ENCODE data around the gene DENND1B. TPM values are rescaled to one million over a fixed set of nuclear protein-coding genes. Genes with fewer than 3 reads are reported as not detected.

The DENND1B gene
- total RNA-seq, 1 donor from 2014 or later: 26.9 TPM

GRCh38 chr1:197632651-197633050 lies 142.6 kb downstream of the DENND1B start:
- no peak for TF ChIP-seq CTCF (IDR thresholded peaks at IDR 0.05; ENCODE audit: borderline replicate concordance)
- peaks cover 21% of the 10 kb centered on the region for H3K36me3 ChIP-seq
- intact Hi-C loops (cut with micrococcal nuclease): no loop called here
- no peaks in the 10 kb centered on the region for H3K27me3 ChIP-seq (ENCODE audit: low read depth)
- peaks cover under 1% of the 10 kb centered on the region for H3K4me1 ChIP-seq
- no peak for DNase-seq
- H3K27ac ChIP-seq (replicated peaks): no peak overlapping the region
- peaks cover 15% of the 10 kb centered on the region for H3K9me3 ChIP-seq (replicated peaks)
- no peak overlapping the region for H3K4me3 ChIP-seq

GRCh38 chr1:197632005-197632404 lies 143.3 kb downstream of the DENND1B start:
- H3K36me3 ChIP-seq: peaks cover 21% of the 10 kb centered on the region
- TF ChIP-seq CTCF (IDR thresholded peaks at IDR 0.05; ENCODE audit: borderline replicate concordance): no peak
- no peak for DNase-seq
- H3K27ac ChIP-seq (replicated peaks): no peak overlapping the region
- no peak overlapping the region for H3K4me3 ChIP-seq
- intact Hi-C loops (cut with micrococcal nuclease): no loop called here
- no peaks in the 10 kb centered on the region for H3K27me3 ChIP-seq (ENCODE audit: low read depth)
- peaks cover 15% of the 10 kb centered on the region for H3K9me3 ChIP-seq (replicated peaks)
- H3K4me1 ChIP-seq: no peaks in the 10 kb centered on the region

GRCh38 chr1:197622371-197622770 lies 152.9 kb downstream of the DENND1B start:
- H3K27me3 ChIP-seq (ENCODE audit: low read depth): no peaks in the 10 kb centered on the region
- intact Hi-C loops (cut with micrococcal nuclease): no loop called here
- peaks cover 5% of the 10 kb centered on the region for H3K36me3 ChIP-seq
- peaks cover 37% of the 10 kb centered on the region for H3K4me1 ChIP-seq
- no peak for TF ChIP-seq CTCF (IDR thresholded peaks at IDR 0.05; ENCODE audit: borderline replicate concordance)
- no peak overlapping the region for H3K27ac ChIP-seq (replicated peaks)
- H3K9me3 ChIP-seq (replicated peaks): no peaks in the 10 kb centered on the region
- H3K4me3 ChIP-seq: no peak overlapping the region
- DNase-seq: no peak

- intact Hi-C loops (cut with micrococcal nuclease): no loop called here
- Histone ChIP-seq H3K4me3 (no peak overlapping the region), H3K27ac (replicated peaks) (no peak overlapping the region), H3K4me1 (peaks cover 37% of the 10 kb centered on the region), H3K36me3 (peaks cover 5% of the 10 kb centered on the region), H3K27me3 (ENCODE audit: low read depth) (no peaks in the 10 kb centered on the region), H3K9me3 (replicated peaks) (no peaks in the 10 kb centered on the region)
- TF ChIP-seq CTCF (IDR thresholded peaks at IDR 0.05; ENCODE audit: borderline replicate concordance): no peak
- DNase-seq: no peak
Observed at GRCh38 chr1:197621761-197622160, 153.5 kb downstream of the DENND1B start.

GRCh38 chr1:197620714-197621163 lies 154.5 kb downstream of the DENND1B start:
- Histone ChIP-seq H3K4me1 (peaks cover 37% of the 10 kb centered on the region), H3K9me3 (replicated peaks) (no peaks in the 10 kb centered on the region), H3K36me3 (peaks cover 5% of the 10 kb centered on the region), H3K4me3 (no peak overlapping the region), H3K27me3 (ENCODE audit: low read depth) (no peaks in the 10 kb centered on the region), H3K27ac (replicated peaks) (no peak overlapping the region)
- TF ChIP-seq CTCF (IDR thresholded peaks at IDR 0.05; ENCODE audit: borderline replicate concordance): no peak
- no peak for DNase-seq
- intact Hi-C loops (cut with micrococcal nuclease): no loop called here

Data from left ventricle myocardium inferior (tissue), 1 donor.